ENCODE measurements around the gene MADD.

DNA sequence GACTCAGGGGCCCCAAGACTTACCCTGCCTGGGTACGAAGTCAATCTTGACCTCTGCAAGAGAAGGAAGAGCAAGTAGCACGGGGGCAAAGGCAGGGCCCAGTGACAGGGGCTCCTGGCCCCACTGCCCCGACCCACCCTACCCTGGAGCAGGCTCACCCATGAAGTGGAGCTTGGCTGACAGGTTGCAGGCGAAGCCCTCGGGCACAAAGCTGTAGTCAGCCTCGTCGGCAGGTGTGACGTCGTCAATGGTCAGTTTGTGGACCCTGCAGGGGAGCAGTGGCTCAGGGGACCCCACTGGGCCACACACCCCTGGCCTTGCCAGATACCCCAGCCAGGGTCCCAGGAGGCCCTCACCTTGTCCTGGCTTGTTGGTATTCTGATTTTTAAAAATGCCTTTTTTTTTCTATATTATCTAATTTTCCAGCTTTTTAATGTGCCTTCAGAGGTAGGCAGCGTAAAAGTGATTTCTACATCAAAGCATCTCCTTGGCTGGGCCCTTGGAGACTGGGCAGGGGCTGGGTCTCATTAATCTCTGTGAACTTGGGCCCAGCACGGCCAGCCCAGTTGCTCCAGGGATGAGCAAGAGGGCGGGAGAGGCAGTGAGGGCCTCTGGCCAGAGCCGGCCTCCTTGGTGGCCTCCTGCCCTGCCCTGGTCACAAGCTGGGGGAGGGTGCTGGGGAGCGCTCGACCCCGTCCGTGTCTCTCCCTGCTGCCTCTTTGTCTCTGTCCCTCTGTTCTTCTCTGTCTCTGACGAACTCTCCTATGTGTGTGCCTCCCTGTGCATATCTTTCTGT is 71.2 kb downstream of the MADD start:
- TF ChIP-seq POLR2A (IDR thresholded peaks at IDR 0.05) (no peak), CTCF (IDR thresholded peaks at IDR 0.05) (no peak)
